OCI-LY7 (cell line): ENCODE measurements around the gene SAPCD2.

Experiments
- EZH2phosphoT487 ChIP-seq: fragments of 200-600 bp; sonication (generic); IDR thresholded peaks from 2 replicates; pipeline ENCODE4 v1.6.1; 2018; ENCODE audit warnings: low read depth, borderline replicate concordance, mild to moderate bottlenecking, mixed run types, antibody characterized with exemption, low read length, moderate library complexity, mixed read lengths
- TF ChIP-seq, protein P1 (sequence below): fragments of 200-600 bp; sonication (generic); conservative IDR thresholded peaks from 2 replicates; pipeline ENCODE4 v1.5.1; 2014; ENCODE audit warnings: mild to moderate bottlenecking, antibody characterized with exemption, low read length, moderate library complexity, mixed read lengths

DNA sequence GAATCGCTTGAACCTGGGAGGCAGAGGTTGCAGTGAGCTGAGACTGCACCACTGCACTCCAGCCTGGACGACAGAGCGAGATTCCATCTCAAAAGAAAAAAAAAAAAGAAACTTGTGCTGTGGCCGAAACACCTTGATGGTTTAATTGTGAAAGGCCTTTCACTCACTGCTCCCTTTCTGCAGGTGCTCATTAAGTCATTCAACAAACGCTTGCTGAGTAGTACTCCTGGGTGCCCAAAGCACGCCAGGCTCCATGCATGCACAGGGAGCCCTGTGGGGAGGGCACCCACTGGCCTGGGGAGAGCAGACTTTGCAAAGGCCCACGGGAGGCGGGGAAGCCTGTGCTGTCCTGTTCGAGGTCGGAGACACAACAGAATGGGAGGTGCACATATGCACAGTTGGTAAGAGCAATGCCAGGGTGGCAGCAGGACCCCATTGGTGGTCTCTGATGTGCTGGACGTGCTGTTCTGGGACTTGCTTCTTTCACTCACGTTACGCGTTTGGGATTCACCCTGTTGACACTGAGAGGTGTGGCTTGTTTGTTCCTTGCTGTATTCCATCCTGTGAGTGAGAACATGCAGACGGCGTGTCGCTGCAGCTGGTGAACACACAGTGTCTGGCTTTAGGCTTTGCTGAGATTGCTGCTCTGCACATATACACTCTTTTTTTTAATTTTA, 13.5 kb downstream of the SAPCD2 start:
- TF ChIP-seq, protein P1, sequence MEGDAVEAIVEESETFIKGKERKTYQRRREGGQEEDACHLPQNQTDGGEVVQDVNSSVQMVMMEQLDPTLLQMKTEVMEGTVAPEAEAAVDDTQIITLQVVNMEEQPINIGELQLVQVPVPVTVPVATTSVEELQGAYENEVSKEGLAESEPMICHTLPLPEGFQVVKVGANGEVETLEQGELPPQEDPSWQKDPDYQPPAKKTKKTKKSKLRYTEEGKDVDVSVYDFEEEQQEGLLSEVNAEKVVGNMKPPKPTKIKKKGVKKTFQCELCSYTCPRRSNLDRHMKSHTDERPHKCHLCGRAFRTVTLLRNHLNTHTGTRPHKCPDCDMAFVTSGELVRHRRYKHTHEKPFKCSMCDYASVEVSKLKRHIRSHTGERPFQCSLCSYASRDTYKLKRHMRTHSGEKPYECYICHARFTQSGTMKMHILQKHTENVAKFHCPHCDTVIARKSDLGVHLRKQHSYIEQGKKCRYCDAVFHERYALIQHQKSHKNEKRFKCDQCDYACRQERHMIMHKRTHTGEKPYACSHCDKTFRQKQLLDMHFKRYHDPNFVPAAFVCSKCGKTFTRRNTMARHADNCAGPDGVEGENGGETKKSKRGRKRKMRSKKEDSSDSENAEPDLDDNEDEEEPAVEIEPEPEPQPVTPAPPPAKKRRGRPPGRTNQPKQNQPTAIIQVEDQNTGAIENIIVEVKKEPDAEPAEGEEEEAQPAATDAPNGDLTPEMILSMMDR, result no peak
- TF ChIP-seq EZH2phosphoT487, result no peak
